ENCODE data around the gene CFAP97D1. TPM values are rescaled to one million over a fixed set of nuclear protein-coding genes. Genes with fewer than 3 reads are reported as not detected.
"Not testable (repeated sequence)": the region's sequence is repeated elsewhere in the genome, so short reads cannot be mapped to it uniquely, and the experiment has no call there.

CFAP97D1 gene
- polyA plus RNA-seq, 6 donors from 2014 or later, result not detected

DNA sequence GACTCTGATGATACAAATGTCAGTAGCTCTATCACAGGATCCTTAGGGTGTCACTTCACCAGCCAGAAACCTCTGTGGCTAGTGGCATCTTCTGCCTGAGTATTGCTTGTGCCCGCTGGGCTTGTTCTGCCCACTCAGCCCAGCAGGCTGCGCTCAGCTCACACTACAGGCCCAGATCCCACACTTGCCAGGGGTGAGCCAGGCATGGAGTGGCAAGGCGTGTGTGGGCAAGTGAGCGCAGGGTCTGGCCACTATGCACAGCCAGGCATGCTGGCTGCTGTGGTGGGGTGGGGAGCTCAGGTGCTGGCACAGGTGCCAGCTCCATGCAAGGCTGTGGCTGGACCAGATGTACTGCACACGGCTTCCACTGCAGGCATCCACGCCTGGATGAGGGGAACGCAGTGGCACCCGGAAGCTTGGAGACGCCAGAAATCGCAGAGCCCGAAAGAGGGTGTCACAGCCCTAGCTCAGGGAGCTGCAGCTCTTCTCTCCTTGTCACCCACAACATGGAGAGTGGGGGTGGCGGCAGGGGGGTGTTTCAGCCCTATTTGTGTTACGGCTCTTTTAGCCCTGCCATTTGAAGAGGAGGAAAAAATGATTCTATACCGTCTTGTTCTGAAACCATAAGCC, 10.2 kb downstream of the CFAP97D1 start:
- Mint-ChIP-seq H3K9me3 (peaks cover 0 to 5% (median 0%) of the 10 kb centered on the region in 7 donors), H3K36me3 (no peaks in the 10 kb centered on the region), H3K4me1 (no peaks in the 10 kb centered on the region), H3K27me3 (peaks cover 12 to 32% (median 15%) of the 10 kb centered on the region in 3 donors), H3K4me3 (no peak overlapping the region), H3K27ac (no peak overlapping the region)
- ATAC-seq (ENCODE audit: low read depth in 2 of 2) (no peak), DNase-seq (no peak)

DNA sequence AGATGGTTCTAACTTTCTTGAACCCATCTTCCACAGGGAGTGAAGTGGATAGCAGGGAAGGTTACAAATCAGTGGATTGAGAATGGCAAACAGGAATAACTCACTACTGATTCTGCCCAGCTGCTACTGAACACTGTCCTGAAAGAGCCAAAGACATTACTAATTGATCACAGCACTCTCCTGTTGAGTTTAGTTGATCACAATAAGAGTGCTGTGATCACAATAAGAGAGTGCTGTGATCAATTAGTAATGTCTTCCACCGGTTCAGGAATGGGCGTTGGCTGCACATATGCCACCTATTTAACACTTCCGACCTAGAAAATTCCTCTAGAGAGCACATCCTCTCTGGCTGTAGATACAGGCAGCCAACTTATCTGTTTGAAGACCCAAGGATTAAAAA, 11.4 kb downstream of the CFAP97D1 start:
- Mint-ChIP-seq H3K4me3 (no peak overlapping the region), H3K9me3 (peaks cover 0 to 5% (median 0%) of the 10 kb centered on the region in 7 donors), H3K4me1 (no peaks in the 10 kb centered on the region), H3K36me3 (no peaks in the 10 kb centered on the region), H3K27ac (no peak overlapping the region), H3K27me3 (peaks cover 15 to 44% (median 18%) of the 10 kb centered on the region in 3 donors)
- DNase-seq (no peak), ATAC-seq (ENCODE audit: low read depth in 2 of 2) (no peak)

- not testable (repeated sequence) for H3K36me3 Mint-ChIP-seq; H3K4me3 Mint-ChIP-seq; ATAC-seq (ENCODE audit: low read depth in 2 of 2); H3K9me3 Mint-ChIP-seq; DNase-seq; H3K27ac Mint-ChIP-seq; H3K4me1 Mint-ChIP-seq
- peaks cover 15 to 55% (median 27%) of the 10 kb centered on the region in 3 donors for H3K27me3 Mint-ChIP-seq
Observed at GRCh38 chr17:43792668-43793067, 12.4 kb downstream of the CFAP97D1 start.

- peaks cover 17 to 57% (median 43%) of the 10 kb centered on the region in 3 donors for H3K27me3 Mint-ChIP-seq
- DNase-seq; H3K36me3 Mint-ChIP-seq; H3K9me3 Mint-ChIP-seq; H3K4me3 Mint-ChIP-seq; ATAC-seq (ENCODE audit: low read depth in 2 of 2); H3K27ac Mint-ChIP-seq; H3K4me1 Mint-ChIP-seq: not testable (repeated sequence)
Observed at GRCh38 chr17:43798024-43798423, 17.8 kb downstream of the CFAP97D1 start.

GRCh38 chr17:43799047-43799446, 18.8 kb downstream of the CFAP97D1 start:
- ATAC-seq (ENCODE audit: low read depth in 2 of 2), result no peak
- Mint-ChIP-seq H3K4me3 (no peak overlapping the region), H3K27ac (no peak overlapping the region), H3K27me3 (peaks cover 15 to 64% (median 43%) of the 10 kb centered on the region in 3 donors), H3K36me3 (no peaks in the 10 kb centered on the region), H3K4me1 (no peaks in the 10 kb centered on the region), H3K9me3 (no peaks in the 10 kb centered on the region)
- no peak for DNase-seq

DNA sequence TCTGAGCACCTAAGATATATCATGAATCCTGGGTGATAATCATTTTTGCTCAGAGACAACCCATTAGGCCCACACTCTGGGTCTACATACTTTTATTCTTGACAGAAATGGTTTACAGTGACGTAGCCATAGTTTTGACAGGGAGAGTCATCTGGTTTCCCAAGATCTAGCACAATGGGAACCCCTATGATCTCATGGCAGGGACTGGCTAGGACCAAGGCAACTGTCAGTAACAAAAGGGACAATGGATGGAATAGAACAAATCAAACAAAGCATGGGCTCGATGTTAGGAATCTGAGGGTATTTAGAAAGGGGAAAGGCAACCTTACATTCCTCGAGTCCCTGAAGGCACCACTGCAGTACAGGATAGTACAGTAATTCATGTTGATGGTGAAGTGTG, 20.5 kb downstream of the CFAP97D1 start:
- ATAC-seq (ENCODE audit: low read depth in 2 of 2), result no peak
- no peaks in the 10 kb centered on the region for H3K4me1 Mint-ChIP-seq
- peaks cover 20 to 58% (median 50%) of the 10 kb centered on the region in 3 donors for H3K27me3 Mint-ChIP-seq
- DNase-seq, result no peak
- peaks cover 0 to 5% (median 3%) of the 10 kb centered on the region in 7 donors for H3K9me3 Mint-ChIP-seq
- H3K27ac Mint-ChIP-seq, result no peak overlapping the region
- H3K36me3 Mint-ChIP-seq, result no peaks in the 10 kb centered on the region
- no peak overlapping the region for H3K4me3 Mint-ChIP-seq

- DNase-seq (no peak), ATAC-seq (ENCODE audit: low read depth in 2 of 2) (no peak)
- no peaks in the 10 kb centered on the region for H3K36me3 Mint-ChIP-seq
Observed at GRCh38 chr17:43801844-43802243, 21.6 kb downstream of the CFAP97D1 start.

DNA sequence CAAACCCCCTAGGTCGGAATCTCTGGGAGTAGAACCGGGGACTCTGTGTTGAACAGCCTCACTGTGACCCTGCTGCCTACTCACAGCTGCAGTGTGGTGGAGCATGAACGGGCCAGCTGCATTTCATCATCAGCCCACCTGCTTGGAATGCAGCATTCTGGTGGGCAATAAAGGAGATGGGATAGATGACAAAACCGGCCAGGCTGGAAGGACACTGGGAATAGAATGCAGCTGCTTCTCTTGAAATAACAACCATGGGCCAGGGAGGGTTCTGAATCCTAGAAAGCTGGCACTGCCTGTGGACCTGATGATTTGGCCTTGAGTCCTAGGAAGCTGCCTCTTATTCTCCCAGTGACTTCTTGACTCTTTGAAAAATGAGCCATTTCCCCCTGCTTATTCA, 23.5 kb downstream of the CFAP97D1 start:
- DNase-seq, result no peak
- peaks cover 0 to 5% (median 3%) of the 10 kb centered on the region in 7 donors for H3K9me3 Mint-ChIP-seq
- H3K4me3 Mint-ChIP-seq, result no peak overlapping the region
- peaks cover 23 to 55% (median 36%) of the 10 kb centered on the region in 3 donors for H3K27me3 Mint-ChIP-seq
- H3K4me1 Mint-ChIP-seq, result no peaks in the 10 kb centered on the region
- ATAC-seq (ENCODE audit: low read depth in 2 of 2), result no peak
- H3K27ac Mint-ChIP-seq, result no peak overlapping the region
- no peaks in the 10 kb centered on the region for H3K36me3 Mint-ChIP-seq

More at GRCh38 chr17:43801844-43802243, 21.6 kb downstream of the CFAP97D1 start:
- no peak overlapping the region for H3K27ac Mint-ChIP-seq
- H3K27me3 Mint-ChIP-seq, result peaks cover 20 to 54% (median 43%) of the 10 kb centered on the region in 3 donors
- H3K4me1 Mint-ChIP-seq, result no peaks in the 10 kb centered on the region
- no peak overlapping the region for H3K4me3 Mint-ChIP-seq
- H3K9me3 Mint-ChIP-seq, result peaks cover 0 to 5% (median 3%) of the 10 kb centered on the region in 7 donors

GRCh38 chr17:43805117-43805516, 24.9 kb downstream of the CFAP97D1 start:
- DNase-seq, result no peak
- Mint-ChIP-seq H3K27me3 (peaks cover 23 to 57% (median 30%) of the 10 kb centered on the region in 3 donors), H3K9me3 (peaks cover 0 to 5% (median 3%) of the 10 kb centered on the region in 7 donors), H3K4me3 (no peak overlapping the region), H3K36me3 (no peaks in the 10 kb centered on the region), H3K27ac (no peak overlapping the region), H3K4me1 (no peaks in the 10 kb centered on the region)
- no peak for ATAC-seq (ENCODE audit: low read depth in 2 of 2)

DNA sequence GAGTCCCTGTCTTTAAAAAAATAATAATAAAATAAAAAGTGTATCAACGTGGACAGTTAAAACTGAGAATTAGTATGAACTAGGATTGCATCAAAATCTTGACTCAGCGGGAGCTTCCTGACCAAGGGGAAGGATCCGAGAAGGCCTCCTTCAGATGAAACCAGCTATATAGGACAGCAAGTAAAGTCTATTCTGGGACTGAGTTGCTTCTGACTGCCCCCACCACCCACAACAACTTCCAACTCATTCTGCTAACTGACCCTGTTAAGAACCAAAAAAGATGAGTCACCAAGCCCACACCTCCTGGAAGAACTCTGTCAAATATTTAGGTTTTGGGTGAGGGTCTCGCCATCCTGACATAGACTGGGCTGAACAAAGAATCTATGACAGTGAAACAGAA, 27.8 kb downstream of the CFAP97D1 start:
- no peaks in the 10 kb centered on the region for H3K4me1 Mint-ChIP-seq
- H3K4me3 Mint-ChIP-seq, result no peak overlapping the region
- peaks cover 0 to 5% (median 3%) of the 10 kb centered on the region in 7 donors for H3K9me3 Mint-ChIP-seq
- no peak for DNase-seq
- no peaks in the 10 kb centered on the region for H3K36me3 Mint-ChIP-seq
- no peak for ATAC-seq (ENCODE audit: low read depth in 2 of 2)
- H3K27me3 Mint-ChIP-seq, result peaks cover 25 to 63% (median 30%) of the 10 kb centered on the region in 3 donors
- H3K27ac Mint-ChIP-seq, result no peak overlapping the region

DNA sequence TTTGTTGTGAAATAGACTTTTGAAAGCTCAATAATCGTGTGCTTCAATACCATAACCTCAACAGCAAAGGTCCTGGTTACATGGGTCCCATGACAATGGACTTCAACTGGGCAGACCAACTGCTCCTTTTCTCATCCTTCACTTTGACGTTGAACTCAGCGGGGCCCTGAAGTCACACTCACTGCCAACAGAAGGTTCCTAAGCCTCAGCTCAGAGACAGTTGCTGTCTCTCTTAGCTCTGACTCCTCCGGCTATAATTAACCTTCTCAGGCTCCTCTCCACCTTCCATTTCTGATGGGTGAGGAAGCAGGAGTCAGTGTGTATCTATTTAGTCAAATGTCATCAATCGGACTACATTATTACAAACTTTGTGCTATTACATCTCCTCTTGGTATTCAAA, 28.9 kb downstream of the CFAP97D1 start:
- ATAC-seq (ENCODE audit: low read depth in 2 of 2) (no peak), DNase-seq (no peak)
- Mint-ChIP-seq H3K4me1 (no peaks in the 10 kb centered on the region), H3K9me3 (peaks cover 0 to 5% (median 3%) of the 10 kb centered on the region in 7 donors), H3K27me3 (peaks cover 20 to 62% (median 35%) of the 10 kb centered on the region in 3 donors), H3K27ac (no peak overlapping the region), H3K36me3 (no peaks in the 10 kb centered on the region), H3K4me3 (no peak overlapping the region)

DNA sequence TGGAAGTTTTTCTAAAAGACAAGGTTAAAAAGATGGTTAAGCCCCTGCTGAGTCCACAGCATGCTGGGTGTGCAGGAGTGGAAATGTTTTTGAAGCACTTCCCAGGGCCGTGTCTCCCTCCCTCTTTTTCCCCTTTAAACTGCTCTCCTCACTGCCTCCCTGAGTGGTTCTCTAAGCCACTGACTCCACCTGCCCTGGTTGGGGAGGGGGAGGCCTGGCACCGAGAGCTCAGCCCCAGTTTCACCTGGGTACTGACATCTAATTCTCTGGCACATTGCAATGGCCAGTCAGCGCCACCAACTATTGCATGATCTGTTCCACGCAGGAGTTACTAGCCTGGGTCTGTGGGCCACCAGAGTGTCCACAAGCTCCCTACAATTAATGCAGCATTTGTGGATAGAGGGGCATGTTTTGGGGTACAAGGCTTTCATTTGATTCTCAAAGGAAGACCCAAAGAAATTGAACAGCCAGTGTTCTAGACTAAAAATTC, 30.0 kb downstream of the CFAP97D1 start:
- no peaks in the 10 kb centered on the region for H3K4me1 Mint-ChIP-seq
- no peak overlapping the region for H3K4me3 Mint-ChIP-seq
- H3K27me3 Mint-ChIP-seq, result peaks cover 16 to 52% (median 30%) of the 10 kb centered on the region in 3 donors

DNA sequence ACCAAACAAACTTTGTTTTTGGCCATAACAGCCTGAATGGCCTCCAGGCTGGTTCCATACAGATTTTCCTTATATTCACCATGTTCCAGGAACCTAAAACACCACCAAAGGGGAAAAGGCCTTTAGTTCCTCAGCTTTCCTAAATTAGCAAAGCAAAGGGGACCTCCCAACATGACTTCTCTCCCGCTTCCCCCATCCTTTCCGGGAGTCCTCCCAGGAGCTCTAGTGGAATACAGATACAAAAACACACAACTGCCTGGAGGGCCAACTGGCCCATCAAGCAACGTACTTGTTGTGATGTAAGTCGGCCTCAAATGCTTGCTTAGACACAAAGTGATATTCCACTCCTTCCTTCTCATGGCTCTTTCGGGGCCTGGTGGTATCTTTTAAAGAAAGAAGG, 30.6 kb downstream of the CFAP97D1 start:
- DNase-seq (no peak), ATAC-seq (ENCODE audit: low read depth in 2 of 2) (no peak)
- no peak overlapping the region for H3K27ac Mint-ChIP-seq
- peaks cover 16 to 50% (median 27%) of the 10 kb centered on the region in 3 donors for H3K27me3 Mint-ChIP-seq
- no peaks in the 10 kb centered on the region for H3K4me1 Mint-ChIP-seq
- H3K36me3 Mint-ChIP-seq, result no peaks in the 10 kb centered on the region
- H3K4me3 Mint-ChIP-seq, result no peak overlapping the region
- no peaks in the 10 kb centered on the region for H3K9me3 Mint-ChIP-seq

More for the DNA sequence above, 30.0 kb downstream of the CFAP97D1 start:
- H3K27ac Mint-ChIP-seq, result no peak overlapping the region
- no peaks in the 10 kb centered on the region for H3K36me3 Mint-ChIP-seq
- DNase-seq (no peak), ATAC-seq (ENCODE audit: low read depth in 2 of 2) (no peak)
- H3K9me3 Mint-ChIP-seq, result peaks cover 0 to under 1% (median 0%) of the 10 kb centered on the region in 7 donors
